Erythroblast (primary cell): ENCODE results near the gene SV2B.

ENCODE experiments used
- GATA1 ChIP-seq: IDR thresholded peaks from 2 replicates; pipeline ENCODE4 v1.6.1; 2011; ENCODE audit warnings: low read depth, mild to moderate bottlenecking, control low read depth, low read length, moderate library complexity
- POLR2A ChIP-seq: IDR thresholded peaks from 2 replicates; pipeline ENCODE4 v1.6.1; 2011; ENCODE audit warnings: mild to moderate bottlenecking, low read length

GRCh38 chr15:91061230-91061629 lies 38.8 kb upstream of the SV2B start:
- no peak for TF ChIP-seq POLR2A
- TF ChIP-seq GATA1: no peak
